IPS-15b (cell line): Measurements from ENCODE around the gene ULK4.
"Not testable (repeated sequence)": the region's sequence is repeated elsewhere in the genome, so short reads cannot be mapped to it uniquely, and the experiment has no call there.

Source experiments
- H3K27me3 ChIP-seq: one replicate; pipeline ENCODE4 v1.6.1; 2013; ENCODE audit warnings: low read length; ENCODE audit not compliant: control insufficient read depth, insufficient read depth
- H3K36me3 ChIP-seq: one replicate; pipeline ENCODE4 v1.6.1; 2013; ENCODE audit warnings: low read length; ENCODE audit not compliant: control insufficient read depth, insufficient read depth
- H3K4me1 ChIP-seq: one replicate; pipeline ENCODE4 v1.6.1; 2013; ENCODE audit warnings: mild to moderate bottlenecking, low read length; ENCODE audit not compliant: control insufficient read depth, insufficient read depth
- H3K4me3 ChIP-seq: one replicate; pipeline ENCODE4 v1.5.1; 2013; ENCODE audit warnings: low read depth, low read length
- H3K9ac ChIP-seq: one replicate; pipeline ENCODE4 v1.6.1; 2013; ENCODE audit warnings: low read depth, mild to moderate bottlenecking, low read length
- H3K9me3 ChIP-seq: one replicate; pipeline ENCODE4 v1.6.1; 2013; ENCODE audit warnings: mild to moderate bottlenecking, low read length; ENCODE audit not compliant: control insufficient read depth, insufficient read depth

The ULK4 gene

DNA sequence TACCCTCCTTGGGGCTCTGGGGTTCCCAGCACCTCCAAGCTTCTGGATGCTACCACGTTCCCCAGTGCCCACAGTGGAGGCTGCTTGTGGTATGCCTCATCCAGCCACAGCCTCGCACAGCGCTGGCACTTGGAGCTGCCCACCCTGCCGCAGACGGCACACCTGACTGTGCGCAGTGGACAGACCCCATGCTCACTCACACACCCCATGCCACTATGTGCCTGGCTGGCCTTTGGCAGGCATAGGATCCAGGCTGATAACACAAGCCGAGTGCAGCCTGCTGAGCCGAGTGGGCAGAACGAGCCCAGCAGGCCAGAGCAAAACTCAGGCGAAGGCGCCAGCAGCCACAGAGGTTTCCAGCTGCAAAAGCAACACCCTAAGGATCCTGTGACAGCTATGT, 311.5 kb downstream of the ULK4 start:
- Histone ChIP-seq H3K4me3 (no peak overlapping the region), H3K27me3 (no peaks in the 10 kb centered on the region), H3K9ac (no peak overlapping the region), H3K9me3 (no peaks in the 10 kb centered on the region), H3K4me1 (peaks cover 3% of the 10 kb centered on the region), H3K36me3 (peaks cover 9% of the 10 kb centered on the region)

DNA sequence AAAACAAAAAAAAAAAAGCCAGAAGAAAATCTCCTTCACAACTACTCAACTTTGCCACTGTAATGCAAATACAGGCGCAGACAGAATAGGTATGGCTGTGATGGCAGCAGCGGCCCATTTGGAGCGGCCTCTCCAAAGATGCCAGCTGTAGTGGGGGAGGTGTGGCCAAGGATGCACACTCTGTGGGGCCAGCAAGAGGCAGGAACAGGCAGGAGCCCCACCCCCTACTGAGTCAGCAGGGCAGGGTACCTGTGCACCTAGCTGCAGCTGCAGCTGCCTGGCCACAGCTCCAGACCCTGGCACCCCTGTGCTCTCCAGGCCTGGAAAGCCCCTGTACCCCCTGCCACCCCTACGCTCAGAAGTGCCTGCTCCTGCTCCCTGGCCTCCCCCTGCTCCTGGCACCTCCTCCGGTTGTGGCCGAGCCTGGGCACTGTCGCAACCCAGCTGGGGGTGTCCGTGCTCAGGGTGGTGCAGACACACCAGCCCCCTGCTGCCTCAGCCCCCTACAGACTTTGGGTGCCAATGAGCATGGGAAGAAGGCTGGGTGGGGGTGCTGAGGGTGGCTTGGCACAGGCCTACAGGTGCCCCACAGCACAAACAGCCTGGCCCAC, 312.7 kb downstream of the ULK4 start:
- Histone ChIP-seq H3K4me1 (peaks cover 3% of the 10 kb centered on the region), H3K9ac (no peak overlapping the region), H3K9me3 (no peaks in the 10 kb centered on the region), H3K27me3 (no peaks in the 10 kb centered on the region), H3K36me3 (peaks cover 9% of the 10 kb centered on the region), H3K4me3 (no peak overlapping the region)

DNA sequence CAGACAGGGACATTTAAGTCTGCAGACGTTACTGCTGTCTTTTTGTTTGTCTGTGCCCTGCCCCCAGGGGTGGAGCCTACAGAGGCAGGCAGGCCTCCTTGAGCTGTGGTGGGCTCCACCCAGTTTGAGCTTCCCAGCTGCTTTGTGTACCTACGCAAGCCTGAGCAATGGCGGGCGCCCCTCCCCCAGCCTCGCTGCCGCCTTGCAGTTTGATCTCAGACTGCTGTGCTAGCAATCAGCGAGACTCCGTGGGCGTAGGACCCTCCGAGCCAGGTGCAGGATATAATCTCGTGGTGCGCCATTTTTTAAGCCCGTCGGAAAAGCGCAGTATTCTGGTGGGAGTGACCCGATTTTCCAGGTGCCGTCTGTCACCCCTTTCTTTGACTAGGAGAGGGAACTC, 314.2 kb downstream of the ULK4 start:
- not testable (repeated sequence) for H3K9ac ChIP-seq, H3K4me3 ChIP-seq, H3K4me1 ChIP-seq, H3K27me3 ChIP-seq, H3K36me3 ChIP-seq, H3K9me3 ChIP-seq

DNA sequence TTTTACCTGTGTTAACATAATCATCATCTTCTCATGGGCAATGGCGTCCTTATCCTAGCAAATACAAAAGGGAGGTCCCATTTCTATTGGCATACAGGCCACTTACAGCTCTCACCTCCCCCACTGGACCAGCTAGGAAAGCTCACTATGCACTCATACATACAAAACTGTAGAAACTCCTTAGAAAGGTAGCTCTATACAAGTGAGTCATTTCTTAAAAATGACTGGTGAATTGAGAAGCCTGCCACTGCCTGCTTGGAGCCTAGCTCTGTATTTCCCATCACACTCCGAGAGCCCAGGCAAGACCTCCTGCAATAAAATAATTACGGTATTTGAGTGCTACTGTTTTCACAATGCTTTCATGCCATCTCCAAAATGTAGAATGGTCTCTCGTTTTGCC, 321.8 kb downstream of the ULK4 start:
- Histone ChIP-seq H3K9me3 (no peaks in the 10 kb centered on the region), H3K4me1 (no peaks in the 10 kb centered on the region), H3K9ac (no peak overlapping the region), H3K4me3 (no peak overlapping the region), H3K36me3 (no peaks in the 10 kb centered on the region), H3K27me3 (no peaks in the 10 kb centered on the region)

DNA sequence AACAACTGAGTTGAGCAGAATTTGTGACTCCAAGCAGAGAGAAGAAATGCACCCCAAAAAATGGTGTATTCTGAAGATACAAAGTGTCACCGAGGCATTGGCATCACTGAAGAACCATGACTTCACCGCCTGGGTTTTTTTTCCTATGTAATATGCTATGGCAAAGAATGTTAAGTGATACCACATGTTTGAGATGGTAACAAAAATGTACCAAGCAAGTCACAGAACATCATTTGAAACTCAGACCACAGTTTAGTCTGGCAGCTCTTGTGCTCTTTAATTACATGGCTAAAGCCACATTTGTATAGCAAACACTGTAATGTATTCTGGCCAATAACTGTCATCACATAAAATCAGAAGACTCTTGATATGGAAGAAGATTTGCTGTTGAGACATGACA, 323.5 kb downstream of the ULK4 start:
- Histone ChIP-seq H3K9ac (no peak overlapping the region), H3K36me3 (no peaks in the 10 kb centered on the region)

GRCh38 chr3:41632700-41633099, 329.2 kb downstream of the ULK4 start:
- Histone ChIP-seq H3K27me3 (no peaks in the 10 kb centered on the region), H3K4me1 (peaks cover 4% of the 10 kb centered on the region), H3K9me3 (no peaks in the 10 kb centered on the region), H3K36me3 (no peaks in the 10 kb centered on the region), H3K4me3 (no peak overlapping the region), H3K9ac (no peak overlapping the region)

More for the DNA sequence above, 323.5 kb downstream of the ULK4 start:
- Histone ChIP-seq H3K27me3 (no peaks in the 10 kb centered on the region), H3K4me1 (no peaks in the 10 kb centered on the region), H3K4me3 (no peak overlapping the region), H3K9me3 (no peaks in the 10 kb centered on the region)

GRCh38 chr3:41630708-41631107, 331.2 kb downstream of the ULK4 start:
- no peak overlapping the region for H3K9ac ChIP-seq
- no peaks in the 10 kb centered on the region for H3K36me3 ChIP-seq
- no peaks in the 10 kb centered on the region for H3K9me3 ChIP-seq
- H3K27me3 ChIP-seq, result no peaks in the 10 kb centered on the region
- peaks cover 4% of the 10 kb centered on the region for H3K4me1 ChIP-seq
- no peak overlapping the region for H3K4me3 ChIP-seq

DNA sequence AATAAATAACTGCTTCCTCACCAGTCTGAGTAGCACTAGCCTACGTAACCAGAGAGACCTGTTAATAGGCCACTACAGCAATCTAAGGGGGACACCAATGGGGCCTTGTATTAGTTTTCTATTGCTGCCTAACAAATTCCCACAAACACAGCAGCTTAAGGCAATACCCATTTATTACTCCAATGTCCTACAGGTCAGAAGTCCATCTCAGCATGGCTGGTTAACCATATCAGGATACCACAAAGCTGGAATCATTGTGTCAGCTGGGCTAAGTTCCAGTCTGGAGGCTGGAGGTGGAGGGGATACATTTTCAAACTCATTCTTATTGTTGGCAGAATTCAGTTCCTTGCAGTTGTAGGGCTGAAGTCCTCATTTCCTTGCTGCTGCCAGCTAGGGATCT, 331.9 kb downstream of the ULK4 start:
- no peaks in the 10 kb centered on the region for H3K36me3 ChIP-seq
- no peak overlapping the region for H3K4me3 ChIP-seq
- H3K27me3 ChIP-seq, result no peaks in the 10 kb centered on the region
- H3K9me3 ChIP-seq, result no peaks in the 10 kb centered on the region
- H3K4me1 ChIP-seq, result peaks cover 4% of the 10 kb centered on the region
- no peak overlapping the region for H3K9ac ChIP-seq

DNA sequence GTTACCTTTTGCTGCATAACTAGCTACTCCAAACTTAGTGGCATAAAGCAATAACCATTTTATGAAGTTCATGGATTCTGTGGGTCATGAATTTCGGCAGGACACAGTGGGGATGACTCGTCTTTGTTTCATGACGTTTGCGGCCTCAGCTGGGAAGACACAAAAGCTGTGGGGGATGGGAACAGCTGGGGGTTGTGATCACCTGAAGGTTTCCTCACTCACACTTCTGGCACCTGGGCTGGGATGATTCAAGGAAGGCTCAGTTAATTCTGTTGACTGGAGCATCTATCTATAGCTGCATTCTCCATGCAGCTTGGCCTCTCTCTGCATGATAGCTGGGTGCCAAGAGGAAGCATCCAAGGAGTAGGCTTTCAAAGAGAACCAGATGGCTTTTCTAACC, 332.8 kb downstream of the ULK4 start:
- H3K4me3 ChIP-seq, result no peak overlapping the region
- peaks cover 4% of the 10 kb centered on the region for H3K4me1 ChIP-seq
- no peaks in the 10 kb centered on the region for H3K9me3 ChIP-seq
- no peak overlapping the region for H3K9ac ChIP-seq
- H3K27me3 ChIP-seq, result no peaks in the 10 kb centered on the region
- H3K36me3 ChIP-seq, result no peaks in the 10 kb centered on the region

DNA sequence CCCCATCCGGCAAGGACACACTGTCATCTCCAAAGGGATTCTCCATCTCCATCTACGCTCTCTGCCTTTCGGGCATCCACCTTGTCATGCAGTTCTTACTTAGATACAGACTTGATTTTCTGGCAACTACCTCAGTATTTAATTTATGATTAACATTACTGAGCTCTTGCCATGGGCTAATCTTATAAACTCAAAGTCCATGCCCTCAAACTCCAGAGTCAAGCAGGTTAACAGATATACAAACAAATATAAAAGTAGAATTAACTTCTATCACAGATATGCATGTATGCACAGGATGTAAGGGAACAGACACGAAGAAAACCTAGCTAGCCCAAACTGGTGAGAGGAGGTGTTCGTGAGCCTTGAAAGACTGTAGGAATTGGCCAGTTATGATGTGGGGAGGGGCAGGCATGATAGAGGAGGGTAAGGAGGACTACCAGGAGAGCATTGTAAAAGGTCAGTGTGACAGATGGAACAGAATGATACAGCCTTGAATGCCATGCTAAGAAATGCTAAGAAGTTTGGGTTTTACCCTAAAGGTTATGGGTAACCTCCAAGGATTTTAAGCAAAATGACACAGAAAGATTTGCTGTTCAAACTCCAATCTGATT, 334.3 kb downstream of the ULK4 start:
- H3K9me3 ChIP-seq, result no peaks in the 10 kb centered on the region
- H3K4me1 ChIP-seq, result peaks cover 4% of the 10 kb centered on the region

GRCh38 chr3:41612853-41613252, 349.1 kb downstream of the ULK4 start:
- Histone ChIP-seq H3K36me3 (no peaks in the 10 kb centered on the region), H3K4me1 (no peaks in the 10 kb centered on the region), H3K9me3 (no peaks in the 10 kb centered on the region), H3K4me3 (no peak overlapping the region), H3K27me3 (no peaks in the 10 kb centered on the region), H3K9ac (no peak overlapping the region)

More for the DNA sequence above, 334.3 kb downstream of the ULK4 start:
- H3K9ac ChIP-seq, result no peak overlapping the region
- no peak overlapping the region for H3K4me3 ChIP-seq
- H3K27me3 ChIP-seq, result no peaks in the 10 kb centered on the region
- H3K36me3 ChIP-seq, result no peaks in the 10 kb centered on the region

GRCh38 chr3:41611008-41611407, 350.9 kb downstream of the ULK4 start:
- Histone ChIP-seq H3K4me1 (no peaks in the 10 kb centered on the region), H3K27me3 (no peaks in the 10 kb centered on the region), H3K9ac (no peak overlapping the region), H3K36me3 (no peaks in the 10 kb centered on the region), H3K4me3 (no peak overlapping the region), H3K9me3 (no peaks in the 10 kb centered on the region)
